Measurements from ENCODE around the gene HOXB4. TPM values are rescaled to one million over a fixed set of nuclear protein-coding genes. Genes with fewer than 3 reads are reported as not detected.
A peak's percentile ranks its signal among the peaks of the same experiment; 100 is the strongest.

Gene HOXB4
- total RNA-seq, 1 experiment from 2014 or later, result 27.9 TPM

DNA sequence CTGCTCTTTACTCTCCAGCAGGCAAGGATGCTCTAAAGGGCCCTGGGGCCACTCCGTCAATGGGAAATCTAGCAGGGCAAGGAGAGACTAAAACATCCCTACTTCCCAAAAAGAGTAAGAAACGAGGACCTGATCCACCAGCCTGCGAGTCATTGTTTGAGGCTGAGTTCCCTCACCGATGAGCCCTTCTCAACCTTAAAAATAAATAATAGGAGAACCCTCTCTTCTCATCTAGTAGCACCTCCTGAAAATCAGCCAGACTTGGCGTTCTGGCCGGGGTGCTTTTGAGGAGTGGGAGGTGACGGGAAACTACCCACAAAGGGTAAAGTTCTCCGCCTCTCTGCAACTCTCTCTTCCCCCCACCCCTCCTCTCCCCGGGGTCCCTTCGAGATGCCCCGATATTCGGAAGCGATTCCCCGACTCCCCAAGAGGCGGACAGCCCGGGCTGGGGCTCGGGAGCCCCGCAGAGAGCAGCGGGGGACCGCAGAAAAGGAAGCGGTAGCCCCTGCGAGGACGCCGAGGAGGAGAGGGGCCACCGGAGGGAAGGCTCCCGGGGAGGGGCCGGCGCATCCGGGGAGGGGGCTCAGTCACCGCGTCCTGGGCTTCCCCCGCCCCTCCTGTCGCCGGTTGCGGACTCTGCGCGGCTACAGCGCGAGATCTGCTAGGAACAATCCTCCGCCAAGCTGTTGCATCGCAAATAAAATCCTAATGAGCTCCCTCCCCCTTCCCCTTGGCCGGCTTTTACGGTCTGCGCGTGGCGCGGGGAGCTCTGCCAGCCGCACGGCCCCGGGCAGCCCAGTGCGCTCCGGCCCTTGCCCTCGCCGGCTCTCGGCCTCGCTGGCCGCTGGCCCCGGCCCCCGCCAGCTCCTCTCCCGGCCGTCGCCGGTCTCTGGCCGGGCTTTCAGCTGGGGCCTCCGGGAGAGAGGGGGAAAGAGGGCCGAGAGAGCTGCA lies 46.7 kb upstream of the HOXB4 start:
- H3K27me3 ChIP-seq (ENCODE audit: control insufficient read depth, insufficient read depth, low read length), result no peaks in the 10 kb centered on the region
- H3K27ac ChIP-seq (ENCODE audit: low read length), result peak overlapping the region; percentile 95
- POLR2A ChIA-PET, result interaction anchor here (0.5 to 1.0 kb wide), 7 partner anchors 8 to 547 kb away, joined by 3 to 5 read pairs (median 3); no protein-coding TSS in a partner anchor
- H3K36me3 ChIP-seq (ENCODE audit: control insufficient read depth, insufficient read depth, low read length), result no peaks in the 10 kb centered on the region
- no peaks in the 10 kb centered on the region for H3K9me3 ChIP-seq (ENCODE audit: control insufficient read depth, insufficient read depth, low read depth, low read length)
- CTCF ChIA-PET, result interaction anchor here (1.5 to 1.6 kb wide), 2 partner anchors 12 to 254 kb away, joined by 4 to 5 read pairs; no protein-coding TSS in a partner anchor
- TF ChIP-seq, protein P1, sequence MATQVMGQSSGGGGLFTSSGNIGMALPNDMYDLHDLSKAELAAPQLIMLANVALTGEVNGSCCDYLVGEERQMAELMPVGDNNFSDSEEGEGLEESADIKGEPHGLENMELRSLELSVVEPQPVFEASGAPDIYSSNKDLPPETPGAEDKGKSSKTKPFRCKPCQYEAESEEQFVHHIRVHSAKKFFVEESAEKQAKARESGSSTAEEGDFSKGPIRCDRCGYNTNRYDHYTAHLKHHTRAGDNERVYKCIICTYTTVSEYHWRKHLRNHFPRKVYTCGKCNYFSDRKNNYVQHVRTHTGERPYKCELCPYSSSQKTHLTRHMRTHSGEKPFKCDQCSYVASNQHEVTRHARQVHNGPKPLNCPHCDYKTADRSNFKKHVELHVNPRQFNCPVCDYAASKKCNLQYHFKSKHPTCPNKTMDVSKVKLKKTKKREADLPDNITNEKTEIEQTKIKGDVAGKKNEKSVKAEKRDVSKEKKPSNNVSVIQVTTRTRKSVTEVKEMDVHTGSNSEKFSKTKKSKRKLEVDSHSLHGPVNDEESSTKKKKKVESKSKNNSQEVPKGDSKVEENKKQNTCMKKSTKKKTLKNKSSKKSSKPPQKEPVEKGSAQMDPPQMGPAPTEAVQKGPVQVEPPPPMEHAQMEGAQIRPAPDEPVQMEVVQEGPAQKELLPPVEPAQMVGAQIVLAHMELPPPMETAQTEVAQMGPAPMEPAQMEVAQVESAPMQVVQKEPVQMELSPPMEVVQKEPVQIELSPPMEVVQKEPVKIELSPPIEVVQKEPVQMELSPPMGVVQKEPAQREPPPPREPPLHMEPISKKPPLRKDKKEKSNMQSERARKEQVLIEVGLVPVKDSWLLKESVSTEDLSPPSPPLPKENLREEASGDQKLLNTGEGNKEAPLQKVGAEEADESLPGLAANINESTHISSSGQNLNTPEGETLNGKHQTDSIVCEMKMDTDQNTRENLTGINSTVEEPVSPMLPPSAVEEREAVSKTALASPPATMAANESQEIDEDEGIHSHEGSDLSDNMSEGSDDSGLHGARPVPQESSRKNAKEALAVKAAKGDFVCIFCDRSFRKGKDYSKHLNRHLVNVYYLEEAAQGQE (IDR thresholded peaks at IDR 0.05; ENCODE audit: insufficient read depth in 1 of 2, low read depth in 2 of 2, low read length in 1 of 2), result no peak
- TF ChIP-seq TCF7L2 (IDR thresholded peaks at IDR 0.05; ENCODE audit: low read depth, low read length) (no peak), CTCF (IDR thresholded peaks at IDR 0.05) (no peak), SIN3A (IDR thresholded peaks at IDR 0.05; ENCODE audit: borderline replicate concordance, insufficient read depth, low read depth, low read length) (peak; percentile 95), POLR2AphosphoS5 (IDR thresholded peaks at IDR 0.05; ENCODE audit: low read depth, low read length) (peak; percentile 73)
- ATAC-seq, result peak; percentile 49
- H3K4me3 ChIP-seq (ENCODE audit: low read depth in 2 of 2, low read length in 2 of 2), result peak overlapping the region; percentile 78 to 93
- intact Hi-C loops (cut with micrococcal nuclease; ENCODE audit: unreplicated experiment), result no loop called here
- in situ Hi-C loops (cut with HindIII; ENCODE audit: low pct_unique_long_range_greater_than_20kb, low sequenced_read_pairs), result no loop called here
- no TSS peak for BruUV-seq (replicated peaks)
- H3K4me1 ChIP-seq (ENCODE audit: control insufficient read depth, insufficient read depth, low read length), result peaks cover 68% of the 10 kb centered on the region
- DNase-seq (ENCODE audit: low read depth, low spot score), result no peak

- intact Hi-C loops (cut with micrococcal nuclease; ENCODE audit: unreplicated experiment), result no loop called here
- peaks cover 70% of the 10 kb centered on the region for H3K4me1 ChIP-seq (ENCODE audit: control insufficient read depth, insufficient read depth, low read length)
- no peaks in the 10 kb centered on the region for H3K36me3 ChIP-seq (ENCODE audit: control insufficient read depth, insufficient read depth, low read length)
- no peak for ATAC-seq
- no peak for DNase-seq (ENCODE audit: low read depth, low spot score)
- BruUV-seq (replicated peaks), result no TSS peak
- ChIA-PET POLR2A (no interaction called here), CTCF (interaction anchor here (0.5 to 1.5 kb wide), 2 partner anchors 13 to 43 kb away, joined by 3 to 4 read pairs; no protein-coding TSS in a partner anchor)
- H3K27ac ChIP-seq (ENCODE audit: low read length), result peak overlapping the region; percentile 95
- peak overlapping the region; percentile 78 to 93 for H3K4me3 ChIP-seq (ENCODE audit: low read depth in 2 of 2, low read length in 2 of 2)
- TF ChIP-seq POLR2AphosphoS5 (IDR thresholded peaks at IDR 0.05; ENCODE audit: low read depth, low read length), result no peak
- TF ChIP-seq, protein P1 (IDR thresholded peaks at IDR 0.05; ENCODE audit: insufficient read depth in 1 of 2, low read depth in 2 of 2, low read length in 1 of 2), result no peak
- TF ChIP-seq TCF7L2 (IDR thresholded peaks at IDR 0.05; ENCODE audit: low read depth, low read length), result no peak
- no peak for TF ChIP-seq CTCF (IDR thresholded peaks at IDR 0.05)
- no peak for TF ChIP-seq SIN3A (IDR thresholded peaks at IDR 0.05; ENCODE audit: borderline replicate concordance, insufficient read depth, low read depth, low read length)
- in situ Hi-C loops (cut with HindIII; ENCODE audit: low pct_unique_long_range_greater_than_20kb, low sequenced_read_pairs), result no loop called here
- no peaks in the 10 kb centered on the region for H3K9me3 ChIP-seq (ENCODE audit: control insufficient read depth, insufficient read depth, low read depth, low read length)
- no peaks in the 10 kb centered on the region for H3K27me3 ChIP-seq (ENCODE audit: control insufficient read depth, insufficient read depth, low read length)
These were observed 46.0 kb upstream of the HOXB4 start for GRCh38 chr17:48624118-48624517.

Data from Panc1 (cell line).